Urothelium cell line (cell line): ENCODE measurements around the gene CPNE2.

ENCODE experiments used
- DNase-seq: peaks from one replicate; pipeline ENCODE4 v3.0.0; 2011; ENCODE audit warnings: low spot score, mixed read lengths
- FAIRE-seq: peaks from 2 replicates; lab custom pipeline; 2011; peaks lifted over from hg19 to GRCh38; lab: Jason Lieb, UNC

CPNE2 gene

DNA sequence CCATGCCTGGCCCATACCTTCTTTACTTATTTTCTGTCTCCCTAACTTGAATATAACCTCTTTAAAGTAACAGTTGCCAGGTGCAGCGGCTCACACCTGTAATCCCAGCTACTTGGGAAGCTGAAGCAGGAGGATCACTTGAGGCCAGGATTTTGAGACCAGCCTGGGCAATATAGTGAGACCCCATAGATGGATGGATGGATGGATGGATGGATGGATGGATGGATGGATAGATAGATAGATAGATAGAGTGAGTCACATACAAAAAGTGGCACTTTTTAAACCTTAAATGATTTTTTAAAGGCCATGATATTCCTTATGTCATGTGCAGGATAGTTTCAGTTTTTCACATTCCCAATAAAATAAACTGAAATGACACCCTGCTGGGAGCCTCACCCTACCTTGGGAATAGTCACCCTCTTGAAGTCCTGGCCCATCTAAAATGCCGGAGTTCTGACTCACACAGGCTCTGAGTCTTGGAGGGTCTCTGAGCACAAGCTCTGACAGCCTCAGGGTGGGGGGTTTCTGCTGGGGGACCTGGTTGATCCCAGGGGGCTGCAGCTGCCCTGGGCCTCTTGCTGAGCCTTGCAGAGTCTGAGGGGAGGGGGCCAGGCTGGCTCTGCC is 26.2 kb downstream of the CPNE2 start:
- FAIRE-seq, result no peak

DNA sequence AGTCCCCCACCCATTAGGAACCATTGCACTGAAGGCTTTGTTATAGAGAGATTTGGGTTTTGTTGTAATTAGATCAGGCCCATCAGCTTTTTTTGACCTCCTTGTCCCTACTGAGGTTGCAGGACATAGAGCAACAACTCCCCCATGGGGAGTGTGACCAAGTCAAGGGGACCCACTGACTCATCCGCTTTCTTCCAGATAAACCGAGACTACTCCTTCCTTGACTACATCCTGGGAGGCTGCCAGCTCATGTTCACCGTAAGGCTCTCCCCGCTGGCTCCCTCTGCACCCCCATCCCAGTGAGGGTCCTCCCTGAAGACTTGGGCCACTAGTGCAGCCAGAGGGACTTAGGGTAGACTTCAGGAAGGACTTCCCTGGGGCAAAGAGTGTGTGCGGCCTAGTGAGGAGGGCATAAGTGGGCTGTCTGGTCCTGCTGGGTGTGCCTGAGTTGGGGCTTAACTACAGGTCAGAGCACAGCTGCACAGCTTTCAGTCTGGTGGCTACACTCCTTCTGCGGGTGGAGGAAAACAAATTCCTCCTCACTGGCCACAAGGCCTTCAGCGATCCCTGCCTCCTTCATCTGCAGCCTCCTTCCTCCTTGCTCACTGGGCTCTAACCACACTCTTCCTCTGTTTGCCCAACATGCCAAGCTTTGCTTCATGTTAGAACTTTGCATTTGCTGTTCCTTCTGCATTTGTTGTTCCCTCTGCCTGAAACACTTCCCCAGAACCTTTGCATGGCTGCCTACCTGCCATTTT is 31.0 kb downstream of the CPNE2 start:
- FAIRE-seq, result no peak
- no peak for DNase-seq

More for the DNA sequence above, 26.2 kb downstream of the CPNE2 start:
- no peak for DNase-seq

DNA sequence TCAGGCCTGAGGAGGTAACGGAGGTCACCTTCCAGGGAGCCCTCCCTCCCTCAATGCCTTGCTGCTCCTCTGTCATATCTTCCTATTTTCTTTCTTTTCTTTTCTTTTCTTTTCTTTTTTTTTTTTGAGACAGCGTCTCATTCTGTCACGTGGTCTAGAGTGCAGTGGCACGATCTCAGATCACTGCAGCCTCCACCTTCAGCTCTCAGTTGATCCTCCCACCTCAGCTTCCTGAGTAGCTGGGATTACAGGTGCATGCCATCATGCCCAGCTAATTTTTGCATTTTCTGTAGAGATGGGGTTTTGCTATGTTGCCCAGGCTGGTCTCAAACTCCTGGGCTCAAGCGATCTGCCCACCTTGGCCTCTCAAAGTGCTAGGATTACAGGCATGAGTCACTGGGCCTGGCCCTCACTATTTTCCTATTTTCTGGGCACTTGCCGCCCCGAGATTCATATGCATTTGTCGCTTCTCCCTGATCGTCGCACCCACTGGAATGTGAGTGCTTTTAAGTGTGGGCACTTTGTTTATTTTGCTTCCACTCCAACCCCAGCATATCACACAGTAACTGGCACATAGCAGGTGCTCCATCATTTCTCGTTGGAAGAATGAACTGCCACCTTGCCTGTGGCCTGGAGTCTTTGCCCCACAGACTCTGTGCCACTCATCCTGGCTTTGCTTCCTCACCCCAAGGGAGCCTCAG is 31.7 kb downstream of the CPNE2 start:
- FAIRE-seq, result no peak

DNA sequence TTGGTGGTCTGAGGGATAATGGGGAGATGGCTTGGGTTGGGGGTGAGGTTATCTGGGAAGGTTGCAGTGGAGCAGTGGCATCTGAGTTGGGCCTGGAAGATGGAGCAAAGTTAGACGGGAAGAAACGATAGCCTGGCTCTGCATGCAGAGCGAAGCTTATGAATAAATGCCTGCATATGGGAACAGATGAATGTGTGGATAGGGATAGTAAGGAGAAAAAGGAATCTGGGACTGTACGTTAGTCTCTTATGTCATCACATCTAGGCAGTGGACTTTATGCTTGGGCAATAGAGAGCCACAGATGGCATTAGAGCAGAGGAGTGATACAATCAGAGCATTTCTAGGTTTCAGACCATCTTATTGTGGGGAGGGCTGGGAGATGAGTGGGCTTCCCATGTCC is 33.0 kb downstream of the CPNE2 start:
- no peak for FAIRE-seq
- DNase-seq, result no peak

More for the DNA sequence above, 31.7 kb downstream of the CPNE2 start:
- no peak for DNase-seq

DNA sequence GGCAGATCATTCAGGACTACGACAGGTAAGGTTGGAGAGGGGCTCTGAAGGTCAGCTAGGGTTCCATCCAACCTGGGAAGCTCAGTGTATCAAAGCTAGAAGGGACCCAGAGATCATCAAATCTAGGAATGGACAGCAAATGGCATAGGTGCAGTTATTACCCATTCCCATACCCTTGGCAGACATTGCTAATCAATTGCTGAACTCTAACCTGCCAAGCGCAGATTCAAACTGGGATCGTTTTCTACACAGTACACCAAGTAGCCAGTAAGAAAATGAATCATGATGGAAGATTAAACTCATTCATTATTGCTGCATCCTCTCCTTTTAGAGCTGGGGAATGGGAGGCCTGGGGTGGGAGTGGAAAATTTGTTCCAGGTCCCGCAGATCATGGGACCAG is 33.6 kb downstream of the CPNE2 start:
- DNase-seq (no peak), FAIRE-seq (no peak)

DNA sequence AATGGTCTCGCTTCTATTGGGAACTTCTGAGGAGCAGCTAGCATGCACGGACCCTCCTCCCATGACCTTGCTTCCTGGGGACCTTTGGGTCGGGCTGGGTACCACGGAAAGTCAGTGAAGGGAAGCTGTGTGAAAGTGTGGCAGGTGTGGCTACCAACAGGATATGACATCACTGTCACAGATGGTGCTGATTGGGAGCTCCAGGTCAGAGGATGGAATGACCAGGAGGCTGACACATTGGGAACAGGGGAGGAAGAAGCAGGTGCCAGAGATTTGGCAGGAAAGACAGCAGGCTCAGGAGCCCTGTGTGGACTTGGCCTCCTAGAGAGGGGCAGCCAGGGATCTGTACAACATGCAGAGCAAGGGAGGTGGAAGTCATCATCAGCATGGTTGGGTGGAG is 34.0 kb downstream of the CPNE2 start:
- DNase-seq (no peak), FAIRE-seq (no peak)

DNA sequence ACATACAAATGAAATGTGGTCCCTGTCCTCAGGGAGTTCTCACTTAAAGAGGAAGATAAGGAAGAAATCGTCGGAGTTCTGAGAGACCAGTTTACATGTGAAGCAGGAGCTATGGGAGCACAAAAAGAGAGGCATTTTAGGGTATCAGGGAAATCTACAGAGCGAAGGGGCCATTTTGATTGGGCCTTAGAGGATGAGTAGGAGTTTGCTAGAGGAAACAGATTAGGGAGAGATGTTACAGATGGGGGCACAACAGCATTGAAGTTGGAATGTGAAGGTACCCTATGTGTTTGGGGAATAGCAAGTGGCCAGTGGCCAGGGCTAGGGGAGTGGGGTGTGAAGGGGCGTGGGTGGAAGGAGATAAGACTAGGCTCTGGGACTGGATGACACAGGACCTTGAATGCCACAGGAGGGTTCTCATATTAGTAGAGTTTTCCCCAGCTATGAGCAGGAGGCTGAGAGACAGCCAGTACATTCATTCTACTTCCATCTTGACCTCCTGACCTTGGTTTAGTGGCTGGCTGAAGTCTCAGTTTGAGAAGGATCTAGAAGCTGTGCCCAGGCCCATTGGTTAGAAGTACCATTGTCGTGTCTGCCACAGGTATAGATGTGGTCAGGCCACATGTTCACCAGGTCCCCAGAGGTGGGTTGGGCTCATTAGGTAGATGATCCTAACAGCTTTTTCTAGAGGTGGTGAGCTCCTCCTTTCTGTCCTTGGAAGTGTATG is 34.8 kb downstream of the CPNE2 start:
- DNase-seq (no peak), FAIRE-seq (no peak)

DNA sequence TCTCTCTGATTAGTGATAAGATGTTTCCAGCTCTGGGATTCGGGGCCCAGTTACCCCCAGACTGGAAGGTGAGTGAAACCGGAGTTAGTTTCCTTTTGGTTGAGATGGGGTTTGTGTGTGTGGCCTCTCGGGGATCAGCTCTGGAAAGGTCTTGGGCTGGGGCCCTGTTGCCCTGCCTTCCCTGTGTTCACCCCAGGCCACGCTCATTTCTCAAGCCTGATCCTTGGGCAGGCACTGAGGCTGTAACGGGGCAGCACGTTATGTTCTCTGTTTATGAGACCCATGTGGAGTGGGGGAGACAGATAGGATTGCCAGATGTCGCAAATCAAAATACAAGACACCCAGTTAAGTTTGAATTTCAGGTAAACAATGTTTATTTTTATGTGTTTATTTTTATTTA is 35.5 kb downstream of the CPNE2 start:
- no peak for DNase-seq
- FAIRE-seq, result no peak

DNA sequence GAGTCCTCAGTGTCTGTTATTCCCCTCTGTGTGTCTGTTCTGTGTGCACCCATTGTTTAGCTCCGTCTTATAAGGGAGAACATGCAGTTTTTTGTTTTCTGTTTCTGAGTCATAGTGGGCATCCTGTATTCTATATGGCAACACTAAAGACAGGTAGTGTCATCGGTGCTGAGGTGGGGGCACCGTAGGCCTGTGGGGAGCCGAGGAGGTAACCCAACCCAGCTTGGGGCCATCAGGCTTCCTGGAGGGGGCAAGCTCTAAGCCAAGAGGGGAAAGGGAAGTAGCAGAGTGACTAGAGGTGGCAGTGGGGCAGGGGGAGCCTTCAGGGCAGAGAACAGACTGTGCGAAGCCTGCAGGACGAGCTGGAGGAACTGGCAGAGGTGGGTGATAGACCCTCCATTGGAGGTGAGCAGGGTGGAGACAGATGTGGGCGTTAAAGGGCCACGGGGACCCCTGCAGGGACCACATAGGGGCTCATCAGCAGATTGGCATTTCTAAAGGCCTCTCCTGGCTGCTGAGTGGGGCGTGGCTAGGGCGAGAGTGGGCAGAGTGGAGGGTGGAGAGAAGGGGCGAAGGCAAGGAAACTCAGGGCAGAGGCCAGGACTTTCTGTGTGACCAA is 36.5 kb downstream of the CPNE2 start:
- no peak for FAIRE-seq
- DNase-seq, result no peak

DNA sequence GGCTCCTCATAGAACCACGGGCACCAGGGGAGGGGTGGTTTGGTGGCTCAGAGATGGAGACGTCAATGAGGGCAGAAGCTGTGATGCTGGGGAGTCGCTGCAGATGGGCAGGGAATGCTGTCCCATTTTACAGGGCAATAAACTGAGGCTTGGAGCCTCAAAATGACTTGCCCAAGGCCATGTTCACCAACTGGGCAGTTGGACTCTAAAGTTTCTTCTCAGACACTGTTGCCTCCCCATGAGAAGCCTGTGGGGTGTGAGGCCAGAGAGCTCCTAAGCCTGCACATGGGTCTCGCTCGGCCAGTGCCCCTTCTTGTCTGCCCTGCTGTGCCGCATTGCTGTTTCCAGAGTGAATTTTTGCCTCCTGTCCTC is 38.6 kb downstream of the CPNE2 start:
- DNase-seq (no peak), FAIRE-seq (no peak)

DNA sequence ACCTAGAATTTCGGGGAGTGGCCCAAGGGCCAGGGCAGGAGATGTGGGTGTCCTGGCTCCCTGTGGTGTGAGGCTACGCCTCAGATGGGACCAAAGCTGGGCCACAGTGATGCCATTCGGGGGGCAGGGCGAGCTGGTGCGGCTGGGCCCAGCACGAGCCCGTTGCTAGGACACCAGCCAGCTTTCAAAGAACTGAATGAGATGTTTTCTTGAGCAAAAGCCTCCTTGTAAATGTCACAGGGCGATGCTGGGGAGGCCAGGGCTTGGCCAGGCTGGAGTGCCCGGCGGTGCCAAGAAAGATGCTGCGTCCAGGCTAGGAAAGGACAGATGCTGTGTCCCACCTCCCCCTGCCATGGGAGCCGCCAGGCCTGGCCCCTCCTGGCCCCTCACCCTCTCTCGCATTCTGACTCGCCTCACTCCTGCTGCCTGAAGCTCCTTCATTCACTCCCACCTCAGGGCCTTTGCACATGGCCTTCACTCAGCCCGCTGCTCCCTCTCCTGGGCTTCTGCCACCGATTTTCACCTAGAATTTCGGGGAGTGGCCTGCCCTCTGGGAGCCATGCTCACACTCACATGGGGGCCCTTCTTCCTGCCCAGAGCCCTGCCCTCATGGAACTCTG is 39.1 kb downstream of the CPNE2 start:
- FAIRE-seq, result no peak
- no peak for DNase-seq

DNA sequence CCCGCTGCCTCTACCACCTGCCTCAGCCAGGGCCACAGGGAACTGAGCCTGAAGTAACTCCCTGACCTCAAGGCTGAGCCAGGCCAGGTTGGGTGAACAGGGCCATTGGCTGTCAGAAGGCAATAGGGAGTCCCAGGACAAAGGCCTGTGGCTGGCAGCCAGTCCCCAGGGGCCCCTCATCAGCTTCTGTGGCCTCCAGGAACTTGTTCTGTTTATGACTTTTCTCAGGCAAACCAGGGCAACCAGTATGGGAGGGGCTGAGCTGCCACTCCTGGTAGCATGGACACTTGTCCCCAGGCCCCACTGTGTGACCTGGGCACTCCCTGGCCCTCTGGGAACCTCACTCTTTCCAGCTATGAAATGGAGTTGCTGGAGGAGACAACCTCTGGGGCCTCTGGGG is 40.1 kb downstream of the CPNE2 start:
- DNase-seq, result no peak
- FAIRE-seq, result no peak

DNA sequence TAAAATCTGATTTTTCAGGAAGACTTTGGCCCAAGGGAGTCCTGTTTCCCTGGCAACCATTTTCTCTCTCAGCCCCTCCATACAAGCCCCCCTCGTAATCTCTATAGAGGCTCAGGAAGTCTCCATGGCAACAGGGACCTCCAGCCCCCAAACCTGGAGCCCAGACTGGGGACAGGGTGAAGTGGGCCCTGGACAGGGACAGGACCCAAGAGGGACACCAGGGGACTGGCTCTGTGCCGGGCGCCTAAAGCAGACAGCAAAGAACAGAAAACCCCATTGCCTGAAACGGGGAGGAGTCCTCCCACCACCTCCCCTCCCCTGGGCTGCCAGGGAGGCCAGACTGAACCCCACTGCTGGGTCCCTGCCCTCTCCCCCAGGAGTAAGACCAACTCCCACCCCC is 40.6 kb downstream of the CPNE2 start:
- DNase-seq (no peak), FAIRE-seq (no peak)

DNA sequence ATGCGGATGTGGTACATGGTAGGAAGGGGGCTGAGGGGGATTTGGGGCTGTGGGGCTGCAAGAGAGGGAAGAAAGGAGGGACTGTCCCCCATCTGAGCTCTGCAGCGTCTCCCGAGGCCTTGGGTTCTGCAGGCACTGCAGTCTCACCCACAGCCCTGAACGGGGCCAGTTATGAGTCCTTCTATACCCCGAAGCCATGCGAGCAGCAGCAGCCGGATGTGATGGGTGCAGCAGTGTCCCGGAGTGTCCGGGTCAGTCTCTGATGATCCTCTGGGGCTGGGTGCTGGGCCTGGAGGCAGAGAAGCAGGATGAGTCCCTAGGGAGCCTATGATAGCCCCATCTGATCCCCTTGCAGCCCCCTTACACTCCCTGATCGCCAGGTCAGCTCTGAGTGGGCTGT is 41.5 kb downstream of the CPNE2 start:
- DNase-seq (no peak), FAIRE-seq (no peak)

DNA sequence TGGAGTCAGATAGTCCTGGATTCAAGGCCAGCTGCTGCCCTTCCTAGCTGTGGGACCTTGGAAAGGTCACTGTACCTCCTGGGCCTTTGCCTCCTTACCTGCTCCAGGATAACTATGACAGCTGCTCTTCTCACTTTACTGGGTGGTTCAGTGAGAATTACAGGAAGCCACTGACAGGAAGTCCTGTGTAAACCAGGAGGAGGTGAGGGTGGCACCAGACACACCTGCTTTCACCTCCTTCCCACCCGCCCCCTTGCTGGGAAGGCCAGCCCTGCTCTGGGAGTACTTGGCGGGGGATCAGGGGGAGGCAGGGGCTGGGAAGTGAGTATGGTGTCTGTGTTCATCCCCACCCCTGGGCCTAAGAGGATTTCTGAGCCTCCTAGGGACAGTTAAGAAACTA is 42.6 kb downstream of the CPNE2 start:
- DNase-seq (no peak), FAIRE-seq (no peak)

DNA sequence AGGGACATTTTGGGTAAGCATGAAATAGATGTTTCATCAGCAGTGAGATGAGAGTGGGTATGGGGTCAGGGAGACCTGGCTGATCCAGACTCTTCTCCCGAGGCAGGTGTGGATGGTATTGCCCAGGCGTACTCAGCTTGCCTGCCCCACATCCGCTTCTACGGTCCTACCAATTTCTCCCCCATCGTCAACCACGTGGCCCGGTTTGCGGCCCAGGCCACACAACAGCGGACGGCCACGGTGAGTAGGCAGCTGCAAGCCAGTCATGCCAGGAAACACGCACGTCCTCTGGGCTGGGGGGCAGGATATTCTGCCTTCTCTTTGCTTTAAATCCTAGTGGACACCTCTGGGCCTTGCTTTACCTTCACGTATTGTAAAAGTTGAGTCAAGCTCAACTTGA is 44.7 kb downstream of the CPNE2 start:
- no peak for FAIRE-seq
- no peak for DNase-seq

DNA sequence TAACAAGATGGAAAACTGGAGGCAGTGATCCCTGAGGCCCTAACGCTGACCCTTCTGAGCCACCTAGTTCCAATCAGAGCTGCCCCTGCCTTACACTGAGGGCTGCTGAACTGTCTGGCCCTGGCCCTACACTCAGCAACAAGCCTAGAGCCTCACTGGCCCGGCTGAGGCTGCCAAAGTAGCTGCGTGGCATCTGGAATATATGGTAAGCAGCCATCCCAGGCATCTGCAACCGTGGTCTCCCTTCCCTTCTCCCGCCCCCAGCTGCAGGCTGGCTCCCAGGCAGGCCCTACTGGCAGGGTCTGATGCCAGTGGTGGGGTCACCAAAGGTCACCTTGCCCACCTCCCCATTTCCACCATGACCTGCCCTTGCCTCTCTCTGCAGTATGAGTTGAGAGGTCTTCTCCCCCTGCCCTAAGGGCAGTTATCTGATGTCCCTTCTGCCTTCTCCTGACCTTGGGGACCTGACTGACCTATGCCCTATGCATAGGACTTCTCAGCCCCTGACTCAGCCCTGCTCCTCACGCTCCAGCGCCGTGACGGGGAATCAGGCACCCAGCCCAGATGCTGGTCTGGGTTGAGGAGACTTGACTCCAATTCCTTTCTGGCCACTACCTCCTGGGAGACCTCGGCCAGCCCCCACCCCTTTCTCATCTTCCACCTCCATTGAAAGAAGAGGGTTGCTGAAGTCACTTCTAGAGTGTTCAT is 45.3 kb downstream of the CPNE2 start:
- FAIRE-seq (no peak), DNase-seq (no peak)

DNA sequence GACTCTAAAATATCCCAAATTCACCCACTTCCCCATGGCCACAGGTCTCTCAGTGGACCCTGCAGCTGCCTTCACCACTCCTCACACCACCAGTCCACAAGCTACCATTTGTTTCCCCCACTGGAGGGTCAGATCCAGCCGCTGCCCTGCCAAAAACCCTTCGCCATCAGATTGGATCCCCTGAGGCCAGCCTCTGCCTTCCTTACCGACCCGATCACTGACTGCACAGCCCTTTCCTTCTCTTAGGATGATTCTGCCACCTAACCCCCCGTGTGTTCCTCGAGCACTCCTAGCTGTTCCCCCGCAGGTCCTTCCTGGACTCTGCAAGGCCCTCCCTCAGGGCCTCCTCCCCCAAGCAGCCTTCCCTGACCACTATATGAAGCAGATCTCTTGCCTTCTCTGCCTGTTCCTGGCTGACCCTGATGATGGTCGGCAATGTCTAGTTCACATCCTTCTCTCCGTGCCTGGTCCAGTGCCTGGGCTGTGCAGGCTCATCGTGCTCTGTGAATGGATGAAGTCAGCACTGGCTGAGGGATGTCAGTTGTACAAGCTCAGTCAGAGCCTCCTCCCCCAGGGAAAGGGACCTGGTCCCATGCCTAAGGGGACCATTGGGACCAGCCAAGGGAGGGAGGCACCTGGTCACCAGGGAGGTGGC is 46.0 kb downstream of the CPNE2 start:
- FAIRE-seq, result no peak
- DNase-seq, result no peak

DNA sequence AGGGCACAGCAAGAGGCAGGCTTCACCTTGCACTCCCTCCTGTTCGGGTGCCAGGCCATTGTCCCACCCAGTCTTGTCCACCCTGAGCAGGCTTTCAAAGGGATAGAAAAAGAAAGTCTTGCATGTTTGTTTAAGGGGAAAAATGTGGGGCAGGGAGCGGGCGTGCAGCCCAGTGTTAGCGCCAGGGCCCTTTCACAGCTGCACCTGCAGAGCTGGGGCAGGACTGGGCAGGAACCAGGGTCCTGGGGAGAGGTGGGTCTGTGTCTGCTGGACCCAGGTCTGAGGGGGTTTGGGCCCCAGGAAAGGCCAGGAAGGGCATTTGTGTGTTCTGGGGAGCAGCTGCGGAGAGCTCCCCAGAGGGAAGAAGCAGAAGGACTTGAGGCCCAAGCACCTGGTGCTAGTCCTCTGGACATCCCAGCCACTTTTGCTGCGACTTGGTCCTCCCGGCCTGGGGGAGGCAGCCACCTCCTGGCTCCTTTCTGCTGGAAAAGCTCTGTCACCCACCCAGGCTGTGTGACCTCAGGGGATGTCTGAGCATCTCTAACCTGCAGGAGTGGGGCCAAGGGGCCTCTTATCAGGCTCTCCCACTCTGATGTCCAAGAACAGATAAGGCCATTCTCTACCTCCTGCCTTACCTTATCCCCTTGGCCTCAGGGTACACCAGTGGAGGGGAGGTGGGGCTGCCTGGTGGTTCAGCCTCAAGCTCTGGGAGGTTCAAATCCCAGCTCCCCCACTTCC is 48.7 kb downstream of the CPNE2 start:
- FAIRE-seq (no peak), DNase-seq (no peak)
